ENCODE data around the gene GPRC5A.

The GPRC5A gene

DNA sequence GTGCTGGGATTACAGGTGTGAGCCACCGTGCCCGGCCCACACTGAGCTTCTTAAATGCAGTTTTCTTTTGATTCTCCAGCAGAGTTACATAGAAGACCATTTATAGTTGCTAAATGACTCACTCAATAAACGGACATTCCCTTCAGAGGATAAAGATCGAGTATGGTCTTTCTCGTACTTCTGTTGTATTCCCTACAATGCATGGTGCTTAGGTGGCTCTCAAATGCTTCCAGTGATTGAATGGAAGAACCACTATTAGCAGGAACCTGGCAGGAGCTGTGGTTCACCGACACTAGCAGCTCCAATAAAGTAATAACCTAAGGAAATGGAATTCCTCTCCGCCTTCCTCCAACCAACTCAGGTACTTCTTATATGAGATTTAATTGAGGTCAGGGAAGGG lies 3.9 kb upstream of the GPRC5A start:
- DNase-seq: no peak

DNA sequence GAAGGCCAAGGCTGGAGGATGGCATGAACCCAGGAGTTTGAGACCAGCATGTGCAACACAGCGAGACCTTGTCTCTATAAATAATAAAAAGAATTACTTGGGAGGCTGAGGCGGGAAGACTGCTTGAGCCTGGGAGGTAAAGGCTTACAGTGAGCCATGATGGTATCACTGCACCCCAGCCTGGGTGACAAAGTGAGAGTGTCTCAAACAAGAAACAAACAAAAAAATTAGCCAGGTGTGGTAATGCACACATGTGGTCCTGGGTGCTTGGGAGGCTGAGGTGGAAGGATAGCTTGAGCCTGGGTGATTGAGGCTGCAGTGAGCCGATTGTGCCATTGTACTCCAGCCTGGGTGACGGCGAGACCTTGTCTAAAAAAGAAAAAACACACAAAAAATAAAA lies 1.7 kb upstream of the GPRC5A start:
- no peak for DNase-seq

DNA sequence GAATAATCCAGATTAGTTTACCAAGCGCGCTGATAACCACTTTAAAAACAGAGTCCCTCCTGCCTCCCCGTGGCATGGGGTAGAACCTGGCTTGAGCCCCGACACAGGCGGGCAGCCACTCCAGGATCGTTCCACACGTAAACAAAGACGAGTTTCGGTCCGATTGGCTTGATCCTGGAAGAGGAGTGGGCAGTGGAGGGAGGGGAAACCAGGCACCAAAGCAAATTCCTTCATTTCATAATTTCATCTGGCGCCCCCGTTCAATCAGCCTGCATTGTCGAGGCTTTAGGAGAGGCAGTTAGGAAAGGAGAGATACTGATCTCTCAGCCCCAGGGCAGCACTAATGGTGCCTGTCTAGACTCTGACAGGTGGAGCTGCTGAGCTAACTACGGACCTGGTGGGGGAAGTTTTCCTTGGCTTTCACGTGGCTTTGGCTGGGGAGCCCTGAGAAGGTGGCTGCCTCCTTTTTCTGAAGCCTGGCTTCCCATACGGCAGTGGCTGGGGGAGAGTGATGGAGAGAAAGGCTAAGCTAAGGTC lies 751 bp upstream of the GPRC5A start:
- no peak for DNase-seq

DNA sequence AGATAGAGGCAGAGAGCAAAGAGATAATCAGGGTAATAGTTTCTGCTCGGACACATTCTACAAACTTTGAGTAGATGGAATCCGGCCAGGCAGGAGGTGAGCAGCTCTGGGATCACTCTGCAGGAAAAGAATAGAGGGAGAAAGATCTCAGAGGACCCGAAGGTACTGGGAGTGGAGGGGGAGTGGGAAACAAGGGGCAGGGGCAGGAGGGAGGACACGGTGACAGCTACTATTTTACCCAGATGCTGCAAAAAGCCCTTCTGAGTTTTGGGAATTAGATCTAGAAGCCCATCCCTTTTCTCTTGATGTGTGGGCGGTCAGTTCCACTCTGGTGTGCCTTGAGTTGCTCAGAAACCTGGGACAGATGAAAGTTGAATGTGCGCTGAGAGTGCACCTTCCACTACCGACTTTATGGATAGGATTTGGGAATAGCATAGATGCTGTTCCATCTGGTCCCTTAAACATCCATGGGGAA lies 556 bp downstream of the GPRC5A start:
- DNase-seq: no peak

DNA sequence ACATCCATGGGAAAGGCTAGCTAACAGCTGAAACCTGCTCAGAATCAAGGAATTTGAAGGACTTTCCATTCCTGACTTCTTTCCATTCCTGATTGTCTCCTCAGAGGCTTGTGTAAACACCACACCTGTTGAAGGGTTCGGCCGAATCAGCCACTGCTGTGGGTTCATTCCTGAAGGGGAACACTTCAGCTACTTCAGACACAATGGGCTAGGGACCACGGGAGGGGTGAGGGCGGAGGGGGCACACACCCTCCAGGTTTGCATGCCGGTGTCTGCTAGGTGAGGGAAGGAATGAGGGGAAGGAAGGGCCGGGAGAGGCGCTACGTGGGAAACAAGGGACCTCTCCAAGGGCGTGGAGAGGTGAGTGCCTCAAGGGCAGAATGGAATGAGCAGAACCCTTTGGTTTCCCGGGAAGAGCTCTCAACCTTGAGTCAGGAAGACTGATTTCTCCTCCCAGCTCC lies 1.3 kb downstream of the GPRC5A start:
- no peak for DNase-seq

DNA sequence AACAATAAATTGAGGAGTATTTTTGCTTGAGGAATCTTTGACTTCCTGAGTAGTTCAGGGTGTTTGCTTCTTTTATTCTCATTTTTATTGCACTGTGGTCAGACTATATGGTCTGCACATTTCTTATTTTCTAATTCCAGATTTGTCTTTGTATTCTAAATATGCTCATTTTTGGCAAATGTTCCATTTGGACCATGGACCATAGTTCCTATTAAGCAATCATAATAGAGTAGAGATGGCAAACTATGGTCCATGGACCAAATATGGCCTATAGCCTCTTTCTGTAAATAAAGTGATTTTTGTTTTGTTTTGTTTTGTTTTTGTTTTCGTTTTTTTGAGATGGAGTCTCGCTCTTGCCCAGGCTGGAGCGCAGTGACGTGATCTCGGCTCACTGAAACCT lies 2.1 kb downstream of the GPRC5A start:
- DNase-seq: no peak

DNA sequence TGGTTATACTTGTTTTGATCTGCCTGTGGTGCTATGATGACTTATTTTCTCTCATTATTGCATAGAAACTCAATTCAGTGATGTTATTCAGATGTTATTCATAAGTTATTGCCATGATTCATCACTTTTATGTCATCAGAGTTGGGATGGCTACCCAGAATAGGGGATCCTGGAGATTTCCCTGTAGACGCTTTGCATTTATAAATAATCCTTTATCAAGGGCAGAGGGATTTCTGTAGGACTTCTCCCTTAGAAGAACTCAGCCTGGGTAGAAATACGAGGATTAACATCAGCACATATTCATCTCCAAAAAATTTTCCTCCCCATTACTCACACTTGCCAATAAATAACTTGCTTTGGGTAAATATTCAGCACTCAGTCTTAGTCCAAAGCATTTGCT lies 4.9 kb downstream of the GPRC5A start:
- DNase-seq: no peak

DNA sequence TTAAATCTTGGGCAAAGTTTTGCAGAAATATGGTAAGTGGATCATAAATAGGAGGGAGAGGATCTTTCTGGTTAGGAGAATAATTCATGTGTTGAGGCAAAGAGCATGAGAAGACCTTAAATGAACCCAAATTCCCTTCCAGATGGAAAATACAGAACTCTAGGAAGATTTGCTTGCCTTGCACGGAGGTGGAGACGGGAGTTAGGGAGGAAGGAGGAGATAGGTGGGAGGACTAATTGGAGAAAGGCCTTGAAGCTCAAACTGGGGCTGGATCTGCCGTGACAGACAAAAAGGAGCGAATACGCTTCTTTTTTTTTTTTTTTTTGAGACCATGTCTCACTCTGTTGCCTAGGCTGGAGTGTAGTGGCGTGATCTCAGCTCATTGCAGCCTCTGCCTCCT lies 5.9 kb downstream of the GPRC5A start:
- DNase-seq: no peak

DNA sequence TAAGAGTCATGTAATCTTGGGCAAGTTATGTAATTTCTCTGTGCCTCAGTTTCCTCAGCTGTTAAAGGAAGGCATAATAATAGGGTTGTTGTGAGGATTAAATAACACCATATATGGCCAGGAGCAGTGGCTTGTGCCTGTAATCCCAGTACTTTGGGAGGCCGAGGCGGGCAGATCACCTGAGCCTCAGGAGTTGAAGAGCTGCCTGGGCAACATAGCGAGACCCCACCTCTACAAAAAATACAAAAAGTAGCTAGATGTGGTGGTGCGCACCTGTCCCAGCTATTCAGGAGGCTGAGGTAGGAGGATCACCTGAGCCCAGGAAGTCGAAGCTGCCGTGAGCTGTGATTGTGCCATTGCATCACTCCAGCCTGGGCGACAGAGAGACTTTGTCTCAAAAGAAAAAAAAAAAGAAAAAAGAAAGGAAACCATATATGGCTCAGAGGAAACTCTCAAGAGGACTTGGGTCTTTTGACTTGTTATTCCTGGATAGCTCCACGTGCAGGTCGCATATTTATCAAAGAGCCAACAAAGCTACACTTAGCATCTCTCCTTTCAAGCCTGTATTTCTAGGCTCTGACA lies 6.9 kb downstream of the GPRC5A start:
- no peak for DNase-seq

DNA sequence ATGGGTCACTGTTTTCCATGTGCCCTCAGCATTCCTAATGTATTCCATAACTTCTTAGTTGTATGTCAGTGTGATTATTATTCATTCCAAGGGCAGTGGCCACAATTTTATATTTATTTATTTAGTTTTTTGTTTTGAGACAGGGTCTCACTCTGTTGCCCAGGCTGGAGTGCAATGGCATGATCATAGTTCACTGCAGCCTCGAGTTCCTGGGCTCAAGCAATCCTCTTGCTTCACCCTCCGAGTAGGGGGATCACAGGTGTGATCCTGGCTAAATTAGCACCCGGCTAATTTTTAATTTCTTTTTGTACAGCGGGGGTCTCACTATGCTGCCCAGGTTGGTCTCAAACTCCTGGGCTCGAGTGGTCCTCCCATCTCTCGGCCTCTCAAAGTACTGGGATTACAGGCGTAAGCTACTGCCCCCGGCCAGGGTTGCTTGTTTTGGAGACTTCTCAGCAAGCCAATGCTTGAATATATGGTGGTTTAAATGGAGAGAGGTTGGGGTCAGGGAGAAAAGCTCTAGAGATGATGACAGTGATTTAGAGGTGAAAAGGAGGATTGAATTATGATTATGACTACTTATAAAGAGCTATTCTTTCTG lies 7.6 kb downstream of the GPRC5A start:
- no peak for DNase-seq

DNA sequence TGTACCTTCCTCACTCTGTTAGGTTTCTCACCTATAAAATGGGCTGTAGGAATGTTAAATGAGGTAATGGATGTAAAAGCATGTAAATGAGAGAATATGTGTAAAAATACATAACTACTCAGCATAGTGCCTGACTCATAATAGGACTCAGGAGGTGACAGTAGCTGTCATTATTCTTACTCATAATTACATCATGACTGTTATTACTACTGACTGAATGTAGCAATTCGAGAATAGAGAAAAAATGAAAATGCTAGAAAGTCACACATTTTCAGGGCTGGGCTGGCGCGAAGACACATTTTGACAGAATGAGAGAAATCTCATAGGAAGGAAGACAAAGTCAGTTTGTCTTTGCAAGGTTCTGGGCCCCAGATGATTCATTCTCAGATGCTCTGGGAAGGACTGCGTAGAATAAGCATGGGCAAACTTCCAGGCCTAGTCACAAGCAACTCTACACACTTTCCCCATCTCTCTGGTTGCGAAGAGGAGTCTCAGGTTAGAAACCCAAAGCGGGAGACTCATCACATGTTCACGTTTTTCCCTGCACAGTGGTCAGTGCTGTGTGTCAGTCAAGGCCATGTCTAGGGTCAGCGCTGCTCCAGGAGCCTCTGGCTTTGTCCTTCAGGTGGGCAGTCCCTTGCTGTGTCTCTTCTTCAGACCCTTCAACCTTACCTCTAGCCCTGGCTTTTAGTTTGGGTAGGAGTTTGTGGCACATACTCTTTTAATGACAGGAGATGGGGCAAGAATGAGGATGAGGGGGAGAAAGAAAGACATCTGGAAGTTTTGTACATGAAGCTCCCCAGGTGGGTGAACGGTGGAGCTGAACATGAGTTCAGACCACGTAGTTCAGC lies 8.4 kb downstream of the GPRC5A start:
- peak; percentile 71 for DNase-seq

DNA sequence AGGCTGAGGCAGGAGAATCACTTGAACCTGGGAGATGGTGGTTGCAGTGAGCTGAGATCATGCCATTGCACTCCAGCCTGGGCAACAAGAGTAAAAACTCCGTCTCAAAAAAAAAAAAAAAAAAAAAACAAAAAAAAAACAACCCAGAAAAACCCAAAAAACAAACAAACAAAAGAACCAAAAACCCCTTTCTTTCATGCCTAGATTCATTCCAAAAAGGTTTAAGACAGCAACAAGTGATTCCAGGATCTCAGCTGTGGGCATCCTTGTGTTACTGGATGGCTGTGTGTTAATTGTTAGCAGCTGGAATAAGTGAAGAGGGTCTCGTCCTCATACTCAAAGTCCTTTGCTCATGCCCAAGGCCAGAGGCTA lies 9.4 kb downstream of the GPRC5A start:
- no peak for DNase-seq

DNA sequence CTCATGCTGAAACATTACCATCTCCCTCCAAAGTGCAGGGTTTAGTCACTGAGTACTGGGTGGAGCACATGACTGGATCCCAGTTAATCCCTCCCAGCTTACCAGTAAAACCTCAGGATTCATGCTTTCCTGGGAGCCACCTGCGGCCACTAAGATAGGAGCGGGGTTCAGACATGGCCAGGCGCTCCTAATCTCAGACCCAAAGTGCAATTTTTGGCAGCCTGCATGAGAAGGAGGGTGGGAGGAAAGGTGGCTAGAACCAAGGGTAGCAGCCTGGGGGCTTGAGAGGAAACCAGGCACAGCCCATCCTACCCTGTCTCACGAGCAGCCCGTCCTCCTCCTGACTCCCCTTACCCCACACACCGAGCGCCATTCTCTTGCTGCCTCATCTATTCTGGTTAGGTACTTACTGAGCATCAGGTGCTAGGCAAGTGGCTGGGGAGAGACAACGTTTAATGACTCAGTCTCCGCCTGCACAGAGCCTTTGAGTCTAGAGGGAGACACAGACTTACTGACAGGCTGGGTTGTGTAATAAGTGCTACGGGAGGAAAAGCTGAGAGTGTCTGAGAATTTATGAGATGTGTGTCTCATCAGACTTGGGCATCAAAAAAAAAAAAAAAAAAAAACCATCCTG lies 9.9 kb downstream of the GPRC5A start:
- no peak for DNase-seq

DNA sequence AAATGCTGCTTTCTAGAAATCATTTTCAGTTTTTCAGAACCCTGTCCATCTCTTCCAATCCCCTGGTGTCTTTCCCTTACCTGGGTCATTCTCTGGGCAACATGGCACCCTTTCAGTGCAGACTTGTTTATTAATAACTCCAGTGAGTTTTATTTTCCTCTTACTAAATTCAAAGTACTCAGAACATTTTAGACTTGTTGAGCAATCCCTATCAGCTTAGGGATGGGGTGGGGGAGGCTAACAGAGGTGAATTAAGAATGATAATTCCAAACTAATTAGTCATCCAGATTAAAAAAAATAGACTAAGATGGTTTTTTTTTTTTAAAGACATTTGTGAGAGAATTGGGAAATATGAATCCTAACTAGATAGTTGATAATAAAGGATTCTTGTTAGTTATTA lies 10.7 kb downstream of the GPRC5A start:
- no peak for DNase-seq

DNA sequence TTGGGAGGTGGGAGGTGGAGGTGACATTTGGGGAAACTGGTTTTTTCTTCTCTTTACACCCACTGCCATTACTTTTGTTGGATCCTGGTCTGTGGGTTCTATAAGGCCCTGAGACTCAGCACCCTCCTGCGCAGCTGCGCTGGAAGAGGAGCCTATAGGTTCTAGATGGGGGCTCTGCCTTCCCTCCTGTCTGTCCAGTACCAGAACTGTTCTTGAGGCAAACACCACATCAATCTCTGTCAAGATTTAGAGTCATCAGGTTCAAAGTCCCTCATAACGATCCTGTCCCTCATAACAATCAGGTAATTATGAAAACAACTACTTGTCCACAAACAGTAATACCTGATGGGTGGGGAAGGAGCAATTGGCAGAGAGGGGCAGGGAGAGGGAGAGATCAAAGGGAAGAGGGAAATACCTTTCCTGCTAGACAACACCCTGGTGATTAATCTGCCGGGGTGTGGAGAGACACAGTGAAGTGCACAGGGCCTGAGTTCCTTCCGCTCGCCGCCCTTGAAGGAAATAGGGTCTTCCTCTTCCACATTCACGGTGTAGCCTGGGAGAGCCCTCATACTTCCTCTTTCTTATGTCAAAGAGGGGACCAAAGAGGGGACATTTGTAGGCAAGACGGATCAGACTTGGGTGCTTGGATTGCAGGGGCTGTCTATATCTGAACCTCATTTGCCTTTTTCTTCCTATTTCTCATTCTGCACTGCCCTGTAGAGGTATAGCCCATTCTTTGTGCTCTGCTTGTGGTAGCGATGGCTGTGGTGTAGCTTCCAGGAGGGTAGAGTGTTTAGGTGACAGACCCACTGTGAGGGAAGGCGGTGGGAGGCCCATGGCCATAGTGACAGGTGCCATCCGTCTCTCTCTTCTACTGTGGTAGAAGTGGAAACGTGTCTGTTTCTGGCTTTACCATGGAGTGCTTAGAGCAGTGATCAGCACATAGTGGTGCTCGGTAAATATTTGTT lies 12.6 kb downstream of the GPRC5A start:
- no peak for DNase-seq

DNA sequence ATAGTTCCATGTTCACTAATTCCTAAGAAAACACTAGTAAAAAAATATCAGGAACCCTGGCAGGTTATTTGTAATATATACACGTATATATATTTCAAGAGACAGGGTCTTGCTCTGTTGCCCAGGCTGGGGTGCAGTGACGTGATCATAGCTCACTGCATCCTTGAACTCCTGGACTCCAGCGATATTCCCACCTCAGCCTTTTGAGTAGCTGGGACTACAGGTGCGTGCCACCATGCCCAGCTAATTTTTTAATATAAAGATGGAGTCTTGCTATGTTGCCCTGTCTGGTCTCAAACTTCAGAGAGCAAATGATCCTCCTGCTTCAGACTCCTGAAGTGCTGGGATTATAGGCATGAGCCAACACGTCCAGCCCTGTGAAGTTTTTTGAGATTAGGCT lies 16.2 kb downstream of the GPRC5A start:
- DNase-seq: no peak

DNA sequence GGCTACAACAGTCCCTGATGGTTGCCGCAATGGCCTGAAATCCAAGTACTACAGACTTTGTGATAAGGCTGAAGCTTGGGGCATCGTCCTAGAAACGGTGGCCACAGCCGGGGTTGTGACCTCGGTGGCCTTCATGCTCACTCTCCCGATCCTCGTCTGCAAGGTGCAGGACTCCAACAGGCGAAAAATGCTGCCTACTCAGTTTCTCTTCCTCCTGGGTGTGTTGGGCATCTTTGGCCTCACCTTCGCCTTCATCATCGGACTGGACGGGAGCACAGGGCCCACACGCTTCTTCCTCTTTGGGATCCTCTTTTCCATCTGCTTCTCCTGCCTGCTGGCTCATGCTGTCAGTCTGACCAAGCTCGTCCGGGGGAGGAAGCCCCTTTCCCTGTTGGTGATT lies 16.9 kb downstream of the GPRC5A start:
- DNase-seq: no peak

DNA sequence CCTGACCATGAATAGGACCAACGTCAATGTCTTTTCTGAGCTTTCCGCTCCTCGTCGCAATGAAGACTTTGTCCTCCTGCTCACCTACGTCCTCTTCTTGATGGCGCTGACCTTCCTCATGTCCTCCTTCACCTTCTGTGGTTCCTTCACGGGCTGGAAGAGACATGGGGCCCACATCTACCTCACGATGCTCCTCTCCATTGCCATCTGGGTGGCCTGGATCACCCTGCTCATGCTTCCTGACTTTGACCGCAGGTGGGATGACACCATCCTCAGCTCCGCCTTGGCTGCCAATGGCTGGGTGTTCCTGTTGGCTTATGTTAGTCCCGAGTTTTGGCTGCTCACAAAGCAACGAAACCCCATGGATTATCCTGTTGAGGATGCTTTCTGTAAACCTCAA lies 17.3 kb downstream of the GPRC5A start:
- DNase-seq: no peak

DNA sequence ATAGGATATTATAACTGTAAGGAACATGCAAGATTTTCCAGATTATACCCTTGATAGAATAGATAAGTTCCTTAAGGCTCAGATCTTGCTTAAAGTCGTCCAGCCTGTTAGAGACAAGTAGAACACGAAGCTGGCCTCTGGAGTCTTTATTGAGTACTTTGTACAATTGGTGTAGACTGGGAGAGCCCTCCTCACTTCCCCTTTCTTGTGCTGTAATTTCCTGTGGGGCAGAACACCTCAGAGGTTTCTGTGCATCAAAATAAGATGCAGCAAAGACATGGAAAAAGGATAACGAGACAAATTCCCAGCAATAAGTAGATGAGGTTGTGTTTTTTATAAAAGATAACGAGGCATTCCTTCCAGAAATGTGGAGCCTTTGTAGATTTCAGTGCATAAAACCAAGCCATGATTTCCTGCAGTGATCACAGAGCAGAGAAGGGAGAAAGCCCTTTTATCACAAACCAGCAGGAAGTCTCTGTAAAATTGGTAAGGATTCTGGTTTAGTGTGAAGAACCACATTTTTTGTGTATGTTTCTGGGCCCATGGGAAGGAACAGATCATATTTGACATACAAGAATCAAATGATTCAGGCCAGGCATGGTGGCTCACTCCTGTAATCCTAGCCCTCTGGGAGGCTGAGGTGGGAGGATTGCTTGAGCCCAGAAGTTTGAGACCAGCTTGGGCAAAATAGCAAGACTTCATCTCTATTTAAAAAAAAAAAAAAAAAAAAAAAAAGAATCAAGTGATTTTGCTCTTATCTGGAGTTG lies 18.0 kb downstream of the GPRC5A start:
- DNase-seq: no peak

DNA sequence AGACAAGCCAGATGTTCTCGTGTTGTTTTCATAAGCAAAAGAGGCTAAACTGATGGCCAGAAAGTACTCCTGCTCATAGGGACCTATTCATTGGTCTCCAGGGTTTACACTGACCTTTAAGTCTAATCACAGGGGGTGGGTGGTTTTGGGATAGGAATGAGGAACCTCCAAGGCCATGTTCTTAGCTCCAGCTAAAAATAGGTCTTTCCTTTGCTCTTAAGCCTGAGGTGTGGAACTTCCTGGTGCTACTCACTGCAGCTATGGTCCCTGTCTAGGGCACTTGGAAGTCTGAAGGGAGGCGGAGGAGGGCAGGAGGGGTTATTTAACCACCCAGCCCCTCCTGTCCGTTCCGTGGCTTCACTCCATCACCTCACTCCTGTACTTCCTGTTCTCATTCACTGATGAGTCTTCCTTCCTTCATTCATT lies 18.6 kb downstream of the GPRC5A start:
- DNase-seq: no peak

DNA sequence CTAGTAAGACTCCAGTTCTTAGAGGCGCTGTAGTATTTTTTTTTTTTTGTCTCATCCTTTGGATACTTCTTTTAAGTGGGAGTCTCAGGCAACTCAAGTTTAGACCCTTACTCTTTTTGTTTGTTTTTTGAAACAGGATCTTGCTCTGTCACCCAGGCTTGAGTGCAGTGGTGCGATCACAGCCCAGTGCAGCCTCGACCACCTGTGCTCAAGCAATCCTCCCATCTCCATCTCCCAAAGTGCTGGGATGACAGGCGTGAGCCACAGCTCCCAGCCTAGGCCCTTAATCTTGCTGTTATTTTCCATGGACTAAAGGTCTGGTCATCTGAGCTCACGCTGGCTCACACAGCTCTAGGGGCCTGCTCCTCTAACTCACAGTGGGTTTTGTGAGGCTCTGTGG lies 21.3 kb downstream of the GPRC5A start:
- no peak for DNase-seq
